WTC11 (cell line): ENCODE results near the gene COX14. TPM values are rescaled to one million over a fixed set of nuclear protein-coding genes. Genes with fewer than 3 reads are reported as not detected.

Experiments used
- ATAC-seq: fragments of 200-7000 bp; cut with Tn5 transposase; 2 replicates; pipeline ENCODE4 v1.10.0; 2021; ENCODE audit warnings: mild to moderate bottlenecking, moderate library complexity
- CTCF ChIA-PET: fragments of 300-600 bp; sonication (Branson Sonifier 250); formaldehyde crosslinking; loops from one replicate; lab custom pipeline; 2021; ENCODE audit warnings: antibody characterized with exemption; lab: Charles Lee
- POLR2A ChIA-PET: fragments of 350-600 bp; sonication (Branson Sonifier 250); formaldehyde crosslinking; loops from one replicate; lab custom pipeline; 2021; ENCODE audit warnings: antibody characterized with exemption; lab: Charles Lee
- DNase-seq: peaks from one replicate; pipeline ENCODE4 v3.0.0; 2021; ENCODE audit warnings: low spot score
- H3K27ac Mint-ChIP-seq: 2 replicates; pipeline ENCODE4 v1.8.0; 2021; ENCODE audit warnings: mixed read lengths
- H3K27me3 Mint-ChIP-seq: 2 replicates; pipeline ENCODE4 v1.8.0; 2021; ENCODE audit warnings: low read depth, mild to moderate bottlenecking, moderate library complexity, mixed read lengths
- H3K36me3 Mint-ChIP-seq: 2 replicates; pipeline ENCODE4 v1.8.0; 2021; ENCODE audit warnings: mixed read lengths
- H3K4me1 Mint-ChIP-seq: 2 replicates; pipeline ENCODE4 v1.8.0; 2022; ENCODE audit warnings: mixed read lengths
- H3K4me3 Mint-ChIP-seq: 2 replicates; pipeline ENCODE4 v1.8.0; 2021; ENCODE audit warnings: mild to moderate bottlenecking, moderate library complexity, mixed read lengths
- H3K9me3 Mint-ChIP-seq: 2 replicates; pipeline ENCODE4 v1.8.0; 2021; ENCODE audit warnings: mixed read lengths
- ELF4 ChIP-seq: sonication (generic); formaldehyde crosslinking; IDR thresholded peaks from 2 replicates; pipeline ENCODE4 v1.8.1; 2022; ENCODE audit warnings: low read depth, mild to moderate bottlenecking, moderate library complexity, missing genetic modification reagents
- EMX1 ChIP-seq: fragments of 250-450 bp; sonication (Bioruptor Pico); IDR thresholded peaks from 2 replicates; pipeline ENCODE4 v1.8.0; 2021; ENCODE audit warnings: mild to moderate bottlenecking
- FOXP1 ChIP-seq: sonication (generic); formaldehyde crosslinking; IDR thresholded peaks from 2 replicates; pipeline ENCODE4 v1.8.0; 2022; ENCODE audit warnings: missing genetic modification reagents, mild to moderate bottlenecking, moderate library complexity, borderline replicate concordance
- GABPB1 ChIP-seq: sonication (generic); formaldehyde crosslinking; IDR thresholded peaks from 2 replicates; pipeline ENCODE4 v1.8.1; 2023; ENCODE audit warnings: mild to moderate bottlenecking, missing genetic modification reagents
- KAT7 ChIP-seq: sonication (generic); formaldehyde crosslinking; IDR thresholded peaks from 2 replicates; pipeline ENCODE4 v1.8.1; 2023; ENCODE audit warnings: missing genetic modification reagents, mild to moderate bottlenecking, borderline replicate concordance
- NFATC4 ChIP-seq: fragments of 250-450 bp; sonication (Bioruptor Pico); IDR thresholded peaks from 2 replicates; pipeline ENCODE4 v1.9.0; 2021; ENCODE audit warnings: mild to moderate bottlenecking
- PRRX2 ChIP-seq: fragments of 250-450 bp; sonication (Bioruptor Pico); IDR thresholded peaks from 2 replicates; pipeline ENCODE4 v1.8.0; 2021; ENCODE audit warnings: mild to moderate bottlenecking
- TEAD1 ChIP-seq: sonication (generic); formaldehyde crosslinking; IDR thresholded peaks from 2 replicates; pipeline ENCODE4 v1.8.0; 2022; ENCODE audit warnings: mild to moderate bottlenecking, missing genetic modification reagents
- USF2 ChIP-seq: sonication (generic); formaldehyde crosslinking; IDR thresholded peaks from 2 replicates; pipeline ENCODE4 v1.8.1; 2023; ENCODE audit warnings: mild to moderate bottlenecking, missing genetic modification reagents, moderate library complexity
- ZBTB43 ChIP-seq: sonication (generic); formaldehyde crosslinking; IDR thresholded peaks from 2 replicates; pipeline ENCODE4 v1.8.1; 2023; ENCODE audit warnings: mild to moderate bottlenecking, missing genetic modification reagents
- ZNF281 ChIP-seq: sonication (generic); formaldehyde crosslinking; IDR thresholded peaks from 2 replicates; pipeline ENCODE4 v1.8.0; 2023; ENCODE audit warnings: mild to moderate bottlenecking, missing genetic modification reagents
- ZNF671 ChIP-seq: fragments of 250-450 bp; sonication (Bioruptor Pico); IDR thresholded peaks from 2 replicates; pipeline ENCODE4 v1.8.0; 2021; ENCODE audit warnings: mild to moderate bottlenecking
- total RNA-seq: library from RNA; stranded (reverse); gene quantifications from 3 replicates; pipeline ENCODE4 v1.2.3, GENCODE V29; 2021
- TF ChIP-seq, protein P1 (sequence below): sonication (generic); formaldehyde crosslinking; IDR thresholded peaks from 2 replicates; pipeline ENCODE4 v1.8.0; 2022; ENCODE audit warnings: mild to moderate bottlenecking, missing genetic modification reagents
- TF ChIP-seq, protein P2 (sequence below): sonication (generic); formaldehyde crosslinking; IDR thresholded peaks from 2 replicates; pipeline ENCODE4 v1.8.0; 2022; ENCODE audit warnings: missing genetic modification reagents
- TF ChIP-seq, protein P3 (sequence below): fragments of 250-450 bp; sonication (Bioruptor Pico); conservative IDR thresholded peaks from 2 replicates; pipeline ENCODE4 v1.9.0; 2021; ENCODE audit warnings: mild to moderate bottlenecking
- TF ChIP-seq, protein P4 (sequence below): sonication (generic); formaldehyde crosslinking; IDR thresholded peaks from 2 replicates; pipeline ENCODE4 v1.8.0; 2022; ENCODE audit warnings: mild to moderate bottlenecking, missing genetic modification reagents

Gene COX14
- total RNA-seq, 1 experiment from 2014 or later, result 41.4 TPM

DNA sequence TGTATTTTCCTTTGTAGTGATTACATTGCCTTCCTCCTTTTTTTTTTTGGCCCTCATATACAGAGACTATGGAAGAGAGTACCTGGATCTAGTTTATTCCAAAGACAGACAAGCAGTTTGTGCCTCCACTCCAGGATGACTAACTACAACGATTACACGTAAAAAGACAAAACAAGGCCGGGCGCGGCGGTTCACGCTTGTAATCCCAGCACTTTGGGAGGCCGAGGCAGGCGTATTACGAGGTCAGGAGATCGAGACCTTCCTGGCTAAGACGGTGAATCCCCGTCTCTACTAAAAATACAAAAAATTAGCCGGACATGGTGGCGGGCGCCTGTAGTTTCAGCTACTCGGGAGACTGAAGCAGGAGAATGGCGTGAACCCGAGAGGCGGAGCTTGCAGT, 52.9 kb downstream of the COX14 start:
- ChIA-PET CTCF (interaction anchor here (0.7 to 4.2 kb wide), 3 partner anchors 53 to 198 kb away, joined by 3 to 111 read pairs (median 3); partner anchors contain the start of gene COX14), POLR2A (interaction anchor here (0.7 kb wide), 1 partner anchor 26 kb away, joined by 3 read pairs; no protein-coding TSS in a partner anchor)
- Mint-ChIP-seq H3K36me3 (peaks cover 10% of the 10 kb centered on the region), H3K4me3 (peak overlapping the region; percentile 87), H3K9me3 (peaks cover 2% of the 10 kb centered on the region), H3K4me1 (peaks cover 27% of the 10 kb centered on the region), H3K27ac (peak overlapping the region; percentile 93), H3K27me3 (no peaks in the 10 kb centered on the region)
- DNase-seq (no peak), ATAC-seq (no peak)
- TF ChIP-seq ZNF281 (CRISPR knock-in tag) (no peak), TEAD1 (no peak), ZNF671 (CRISPR knock-in tag) (no peak), ZBTB43 (no peak), PRRX2 (no peak), USF2 (CRISPR knock-in tag) (no peak), GABPB1 (no peak), EMX1 (CRISPR knock-in tag) (no peak), FOXP1 (no peak), ELF4 (no peak), NFATC4 (no peak), KAT7 (no peak)
- TF ChIP-seq, protein P1, sequence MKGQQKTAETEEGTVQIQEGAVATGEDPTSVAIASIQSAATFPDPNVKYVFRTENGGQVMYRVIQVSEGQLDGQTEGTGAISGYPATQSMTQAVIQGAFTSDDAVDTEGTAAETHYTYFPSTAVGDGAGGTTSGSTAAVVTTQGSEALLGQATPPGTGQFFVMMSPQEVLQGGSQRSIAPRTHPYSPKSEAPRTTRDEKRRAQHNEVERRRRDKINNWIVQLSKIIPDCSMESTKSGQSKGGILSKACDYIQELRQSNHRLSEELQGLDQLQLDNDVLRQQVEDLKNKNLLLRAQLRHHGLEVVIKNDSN (CRISPR knock-in tag), result no peak
- TF ChIP-seq, protein P2, sequence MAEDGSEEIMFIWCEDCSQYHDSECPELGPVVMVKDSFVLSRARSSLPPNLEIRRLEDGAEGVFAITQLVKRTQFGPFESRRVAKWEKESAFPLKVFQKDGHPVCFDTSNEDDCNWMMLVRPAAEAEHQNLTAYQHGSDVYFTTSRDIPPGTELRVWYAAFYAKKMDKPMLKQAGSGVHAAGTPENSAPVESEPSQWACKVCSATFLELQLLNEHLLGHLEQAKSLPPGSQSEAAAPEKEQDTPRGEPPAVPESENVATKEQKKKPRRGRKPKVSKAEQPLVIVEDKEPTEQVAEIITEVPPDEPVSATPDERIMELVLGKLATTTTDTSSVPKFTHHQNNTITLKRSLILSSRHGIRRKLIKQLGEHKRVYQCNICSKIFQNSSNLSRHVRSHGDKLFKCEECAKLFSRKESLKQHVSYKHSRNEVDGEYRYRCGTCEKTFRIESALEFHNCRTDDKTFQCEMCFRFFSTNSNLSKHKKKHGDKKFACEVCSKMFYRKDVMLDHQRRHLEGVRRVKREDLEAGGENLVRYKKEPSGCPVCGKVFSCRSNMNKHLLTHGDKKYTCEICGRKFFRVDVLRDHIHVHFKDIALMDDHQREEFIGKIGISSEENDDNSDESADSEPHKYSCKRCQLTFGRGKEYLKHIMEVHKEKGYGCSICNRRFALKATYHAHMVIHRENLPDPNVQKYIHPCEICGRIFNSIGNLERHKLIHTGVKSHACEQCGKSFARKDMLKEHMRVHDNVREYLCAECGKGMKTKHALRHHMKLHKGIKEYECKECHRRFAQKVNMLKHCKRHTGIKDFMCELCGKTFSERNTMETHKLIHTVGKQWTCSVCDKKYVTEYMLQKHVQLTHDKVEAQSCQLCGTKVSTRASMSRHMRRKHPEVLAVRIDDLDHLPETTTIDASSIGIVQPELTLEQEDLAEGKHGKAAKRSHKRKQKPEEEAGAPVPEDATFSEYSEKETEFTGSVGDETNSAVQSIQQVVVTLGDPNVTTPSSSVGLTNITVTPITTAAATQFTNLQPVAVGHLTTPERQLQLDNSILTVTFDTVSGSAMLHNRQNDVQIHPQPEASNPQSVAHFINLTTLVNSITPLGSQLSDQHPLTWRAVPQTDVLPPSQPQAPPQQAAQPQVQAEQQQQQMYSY, result no peak
- TF ChIP-seq, protein P3, sequence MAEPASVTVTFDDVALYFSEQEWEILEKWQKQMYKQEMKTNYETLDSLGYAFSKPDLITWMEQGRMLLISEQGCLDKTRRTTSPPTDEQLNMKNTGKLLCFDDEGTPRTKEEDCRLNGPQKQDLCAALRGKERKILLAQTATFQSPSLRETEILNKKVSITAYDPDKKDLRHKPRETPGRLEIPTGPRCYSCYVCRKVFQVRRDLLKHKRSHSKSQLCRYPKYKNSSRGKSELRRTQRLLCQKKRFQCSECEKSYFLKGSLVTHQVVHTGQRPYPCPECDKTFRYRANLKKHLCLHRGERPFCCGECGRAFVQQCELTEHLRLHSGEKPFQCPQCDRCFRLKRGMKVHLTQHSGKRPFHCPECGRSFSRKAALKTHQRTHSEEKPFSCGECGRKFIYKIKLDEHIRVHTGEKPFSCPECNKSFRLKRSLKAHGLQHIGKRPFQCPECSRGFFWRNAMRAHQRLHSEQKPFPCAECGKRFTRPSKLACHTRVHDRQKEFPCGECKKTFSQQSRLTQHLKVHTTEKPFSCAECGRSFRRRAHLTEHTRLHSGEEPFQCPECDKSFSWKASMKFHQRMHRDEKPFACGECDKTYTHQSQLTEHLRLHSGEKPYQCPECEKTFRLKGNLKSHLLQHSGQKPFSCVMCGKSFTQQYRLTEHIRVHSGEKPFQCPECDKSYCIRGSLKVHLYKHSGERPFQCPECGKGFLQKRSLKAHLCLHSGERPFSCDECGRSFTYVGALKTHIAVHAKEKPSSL (CRISPR knock-in tag), result no peak
- TF ChIP-seq, protein P4, sequence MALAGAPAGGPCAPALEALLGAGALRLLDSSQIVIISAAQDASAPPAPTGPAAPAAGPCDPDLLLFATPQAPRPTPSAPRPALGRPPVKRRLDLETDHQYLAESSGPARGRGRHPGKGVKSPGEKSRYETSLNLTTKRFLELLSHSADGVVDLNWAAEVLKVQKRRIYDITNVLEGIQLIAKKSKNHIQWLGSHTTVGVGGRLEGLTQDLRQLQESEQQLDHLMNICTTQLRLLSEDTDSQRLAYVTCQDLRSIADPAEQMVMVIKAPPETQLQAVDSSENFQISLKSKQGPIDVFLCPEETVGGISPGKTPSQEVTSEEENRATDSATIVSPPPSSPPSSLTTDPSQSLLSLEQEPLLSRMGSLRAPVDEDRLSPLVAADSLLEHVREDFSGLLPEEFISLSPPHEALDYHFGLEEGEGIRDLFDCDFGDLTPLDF (CRISPR knock-in tag), result no peak
